ENCODE results near the gene SMYD3.

Gene SMYD3

GRCh38 chr1:246425139-246425794 lies 81.8 kb downstream of the SMYD3 start:
- Histone ChIP-seq H3K27me3 (ENCODE audit: control insufficient read depth, low read length) (no peaks in the 10 kb centered on the region), H3K9me3 (ENCODE audit: control insufficient read depth, insufficient read depth, low read length) (no peaks in the 10 kb centered on the region), H3K9me2 (replicated peaks; ENCODE audit: control insufficient read depth, low read length) (no peaks in the 10 kb centered on the region), H3K79me2 (ENCODE audit: control insufficient read depth, low read length) (peaks cover 4% of the 10 kb centered on the region; the same call in 1 of the 2 replicates), H3F3A (ENCODE audit: control insufficient read depth, insufficient read depth) (no peaks in the 10 kb centered on the region), H4K20me1 (ENCODE audit: control insufficient read depth, insufficient read depth, low read depth, low read length) (no peaks in the 10 kb centered on the region), H3K4me3 (ENCODE audit: low read length) (no peak overlapping the region), H3K4me1 (ENCODE audit: control insufficient read depth, low read length) (peaks cover 16% of the 10 kb centered on the region), H3K27ac (ENCODE audit: low read depth, low read length) (no peak overlapping the region), H3K4me2 (ENCODE audit: low read length) (no peak overlapping the region), H3K36me3 (ENCODE audit: control insufficient read depth, low read length) (no peaks in the 10 kb centered on the region)
- TF ChIP-seq CTCF (IDR thresholded peaks at IDR 0.05; ENCODE audit: low read depth, low read length, poor library complexity, severe bottlenecking): no peak
- no peak for TF ChIP-seq EZH2phosphoT487 (IDR thresholded peaks at IDR 0.05; ENCODE audit: borderline replicate concordance, low read length)

GRCh38 chr1:246420300-246420699 lies 86.8 kb downstream of the SMYD3 start:
- H3K27ac ChIP-seq (ENCODE audit: low read depth, low read length): no peak overlapping the region
- H3K4me3 ChIP-seq (ENCODE audit: low read length): no peak overlapping the region
- peaks cover 3% of the 10 kb centered on the region; the same call in 1 of the 2 replicates for H3K79me2 ChIP-seq (ENCODE audit: control insufficient read depth, low read length)
- no peaks in the 10 kb centered on the region for H3K27me3 ChIP-seq (ENCODE audit: control insufficient read depth, low read length)
- H4K20me1 ChIP-seq (ENCODE audit: control insufficient read depth, insufficient read depth, low read depth, low read length): no peaks in the 10 kb centered on the region
- no peaks in the 10 kb centered on the region for H3F3A ChIP-seq (ENCODE audit: control insufficient read depth, insufficient read depth)
- TF ChIP-seq EZH2phosphoT487 (IDR thresholded peaks at IDR 0.05; ENCODE audit: borderline replicate concordance, low read length) (no peak), CTCF (IDR thresholded peaks at IDR 0.05; ENCODE audit: low read depth, low read length, poor library complexity, severe bottlenecking) (no peak)
- H3K9me3 ChIP-seq (ENCODE audit: control insufficient read depth, insufficient read depth, low read length): no peaks in the 10 kb centered on the region; the same call in 1 of the 2 replicates
- no peaks in the 10 kb centered on the region for H3K9me2 ChIP-seq (replicated peaks; ENCODE audit: control insufficient read depth, low read length)
- H3K36me3 ChIP-seq (ENCODE audit: control insufficient read depth, low read length): no peaks in the 10 kb centered on the region
- no peak overlapping the region for H3K4me2 ChIP-seq (ENCODE audit: low read length)
- H3K4me1 ChIP-seq (ENCODE audit: control insufficient read depth, low read length): no peaks in the 10 kb centered on the region

DNA sequence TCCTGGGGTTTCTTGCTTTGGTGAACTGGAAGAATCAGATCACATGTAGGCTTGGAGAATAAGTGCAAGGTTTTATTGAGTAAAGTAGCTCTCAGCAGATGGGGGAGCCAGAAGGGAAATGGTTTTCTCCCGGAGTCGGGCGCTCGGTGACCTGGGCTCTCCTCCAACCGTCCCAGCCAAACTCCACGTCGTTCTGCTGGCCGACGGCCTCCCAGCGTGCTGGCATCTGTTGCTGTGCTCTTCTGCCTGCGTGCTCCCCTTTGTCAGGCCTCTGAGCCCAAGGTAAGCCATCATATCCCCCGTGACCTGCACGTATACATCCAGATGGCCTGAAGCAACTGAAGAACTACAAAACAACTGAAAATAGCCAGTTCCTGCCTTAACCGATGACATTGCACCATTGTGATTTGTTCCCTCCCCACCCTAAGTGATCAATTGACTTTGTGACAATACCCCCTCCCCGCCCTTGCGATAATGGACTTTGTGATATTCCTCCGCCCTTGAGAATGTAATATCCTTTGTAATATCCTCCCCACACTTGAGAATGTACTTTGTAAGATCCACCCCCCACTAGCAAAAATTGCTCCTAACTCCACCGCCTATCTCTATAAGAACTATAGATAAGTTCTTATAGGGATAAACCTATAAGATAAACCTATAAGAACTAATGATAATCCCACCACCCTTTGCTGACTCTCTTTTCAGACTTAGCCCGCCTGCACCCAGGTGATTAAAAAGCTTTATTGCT lies 88.3 kb downstream of the SMYD3 start:
- H3K9me3 ChIP-seq (ENCODE audit: control insufficient read depth, insufficient read depth, low read length): no peaks in the 10 kb centered on the region; the same call in 1 of the 2 replicates
- H3K4me3 ChIP-seq (ENCODE audit: low read length): no peak overlapping the region
- no peaks in the 10 kb centered on the region for H3K79me2 ChIP-seq (ENCODE audit: control insufficient read depth, low read length)
- no peaks in the 10 kb centered on the region for H3K4me1 ChIP-seq (ENCODE audit: control insufficient read depth, low read length)
- no peaks in the 10 kb centered on the region for H3K27me3 ChIP-seq (ENCODE audit: control insufficient read depth, low read length)
- H4K20me1 ChIP-seq (ENCODE audit: control insufficient read depth, insufficient read depth, low read depth, low read length): no peaks in the 10 kb centered on the region
- TF ChIP-seq EZH2phosphoT487 (IDR thresholded peaks at IDR 0.05; ENCODE audit: borderline replicate concordance, low read length): no peak
- TF ChIP-seq CTCF (IDR thresholded peaks at IDR 0.05; ENCODE audit: low read depth, low read length, poor library complexity, severe bottlenecking): no peak
- H3K4me2 ChIP-seq (ENCODE audit: low read length): no peak overlapping the region
- no peak overlapping the region for H3K27ac ChIP-seq (ENCODE audit: low read depth, low read length)
- H3F3A ChIP-seq (ENCODE audit: control insufficient read depth, insufficient read depth): no peaks in the 10 kb centered on the region
- H3K9me2 ChIP-seq (replicated peaks; ENCODE audit: control insufficient read depth, low read length): no peaks in the 10 kb centered on the region
- no peaks in the 10 kb centered on the region for H3K36me3 ChIP-seq (ENCODE audit: control insufficient read depth, low read length)

Measured in DOHH2 (cell line).